HG03460 (cell line): ENCODE results near the gene CISD1.

Source experiments
- ATAC-seq: cut with Tn5 transposase; IDR thresholded peaks from one replicate; pipeline ENCODE4 v1.9.1; 2021; ENCODE audit not compliant: unreplicated experiment

Gene CISD1

DNA sequence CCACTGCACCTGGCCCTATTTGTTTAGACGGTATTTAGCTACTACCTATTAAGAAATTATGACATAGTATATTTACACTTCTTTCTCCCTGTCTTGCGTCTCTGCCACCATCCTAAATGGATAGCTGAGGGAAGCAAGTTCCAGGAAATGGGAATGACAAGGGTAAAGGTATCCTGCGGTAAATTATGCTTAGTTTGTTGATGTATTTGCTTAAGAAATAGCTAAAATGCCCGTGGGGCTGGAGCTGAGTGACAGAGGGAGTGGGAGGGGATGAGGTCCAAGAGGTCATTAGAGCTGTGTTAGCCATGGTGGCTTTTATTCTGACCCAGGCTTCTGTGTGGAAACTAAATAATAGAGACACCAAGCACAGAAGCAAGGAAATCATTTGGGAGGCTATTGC is 36.9 kb downstream of the CISD1 start:
- ATAC-seq = no peak

DNA sequence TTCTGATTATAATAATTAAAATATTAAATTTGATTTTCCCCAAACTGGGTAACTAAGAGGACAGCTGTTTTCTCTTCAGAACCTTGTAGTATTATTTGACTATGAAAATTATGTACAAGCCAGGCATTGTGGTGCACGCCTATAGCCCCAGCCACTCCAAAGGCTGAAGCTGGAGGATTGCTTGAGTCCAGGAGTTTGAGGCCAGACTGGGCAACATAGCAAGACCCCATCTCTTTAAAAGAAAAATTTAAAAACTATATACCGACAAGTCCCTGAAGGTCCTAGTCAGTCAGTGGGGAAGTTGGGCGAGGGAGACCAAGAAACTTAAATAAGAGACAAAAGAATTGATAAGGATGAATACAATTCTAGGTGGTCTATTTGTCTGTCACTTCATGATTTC is 38.7 kb downstream of the CISD1 start:
- no peak for ATAC-seq

DNA sequence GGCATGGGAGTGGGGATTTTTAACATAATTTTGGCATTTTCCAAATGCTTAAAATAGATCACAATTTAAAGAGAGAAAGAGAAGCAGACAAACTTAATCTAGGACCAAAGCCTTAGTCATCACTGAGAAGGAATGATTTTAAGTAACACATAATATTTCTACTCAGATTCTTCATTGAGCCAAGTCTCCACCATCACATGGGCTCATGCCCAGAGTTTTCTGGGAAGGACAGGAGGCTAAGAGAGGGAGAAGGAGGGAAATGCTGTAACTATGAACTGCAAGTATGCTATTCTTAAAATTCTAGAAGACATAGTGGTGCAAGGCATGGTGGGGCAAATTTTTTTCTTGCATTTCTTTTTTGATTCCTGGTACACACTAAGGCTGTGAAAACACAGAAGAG is 42.1 kb downstream of the CISD1 start:
- ATAC-seq = no peak

GRCh38 chr10:58316874-58317273 is 47.9 kb downstream of the CISD1 start:
- ATAC-seq = no peak

GRCh38 chr10:58318346-58318745 is 49.4 kb downstream of the CISD1 start:
- no peak for ATAC-seq

DNA sequence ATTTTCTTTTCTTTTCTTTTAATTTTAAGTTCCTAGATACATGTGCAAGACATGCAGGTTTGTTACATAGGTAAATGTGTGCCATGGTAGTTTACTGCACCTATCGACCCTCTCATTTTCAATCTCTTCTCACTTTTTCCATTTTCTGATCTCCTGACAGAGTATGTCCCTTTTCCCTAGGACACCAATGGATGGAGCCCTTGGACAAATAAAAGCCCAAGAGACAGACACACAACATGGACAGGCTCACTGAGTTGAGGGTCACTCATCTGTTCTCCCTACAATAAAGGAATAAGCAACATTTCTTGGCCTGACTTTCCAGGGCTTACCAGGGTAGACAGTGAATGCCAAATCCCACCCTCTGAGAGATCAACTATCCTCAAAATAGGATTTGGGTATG is 50.6 kb downstream of the CISD1 start:
- no peak for ATAC-seq

DNA sequence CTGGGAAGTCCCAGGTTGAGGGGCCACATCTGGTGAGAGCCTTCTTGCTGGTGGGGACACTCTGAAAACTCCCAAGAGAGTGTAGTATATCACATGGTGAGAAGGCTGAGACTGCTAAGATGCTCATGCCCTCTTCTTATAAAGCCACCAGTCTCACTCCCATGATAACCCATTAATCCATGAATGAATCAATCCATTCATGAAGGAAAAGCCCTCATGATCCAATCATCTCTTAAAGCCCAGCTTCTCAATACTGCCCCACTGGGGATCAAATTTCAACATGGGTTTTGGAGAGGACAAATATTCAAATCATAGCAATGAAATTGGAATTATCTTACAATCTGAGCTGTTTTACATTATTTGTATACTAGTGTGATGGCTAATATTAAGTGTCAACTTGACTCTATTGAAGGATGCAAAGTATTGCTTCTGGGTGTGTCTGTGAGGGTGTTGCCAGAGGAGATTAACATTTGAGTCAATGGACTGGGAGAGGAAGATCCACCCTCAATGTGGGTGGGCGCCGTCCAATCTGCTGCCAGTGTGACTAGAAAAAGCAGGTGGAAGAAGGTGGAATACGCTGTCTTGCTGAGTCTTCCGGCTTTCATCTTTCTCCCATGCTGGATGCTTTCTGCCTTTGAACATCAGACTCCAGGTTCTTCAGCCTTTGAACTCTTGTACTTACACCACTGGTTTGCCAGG is 51.5 kb downstream of the CISD1 start:
- ATAC-seq = no peak

GRCh38 chr10:58322072-58322834 is 53.3 kb downstream of the CISD1 start:
- peak; percentile 64 for ATAC-seq

- ATAC-seq = no peak
These were observed 53.9 kb downstream of the CISD1 start for GRCh38 chr10:58322835-58323209.

- no peak for ATAC-seq
These were observed 58.0 kb downstream of the CISD1 start for GRCh38 chr10:58326967-58327381.

DNA sequence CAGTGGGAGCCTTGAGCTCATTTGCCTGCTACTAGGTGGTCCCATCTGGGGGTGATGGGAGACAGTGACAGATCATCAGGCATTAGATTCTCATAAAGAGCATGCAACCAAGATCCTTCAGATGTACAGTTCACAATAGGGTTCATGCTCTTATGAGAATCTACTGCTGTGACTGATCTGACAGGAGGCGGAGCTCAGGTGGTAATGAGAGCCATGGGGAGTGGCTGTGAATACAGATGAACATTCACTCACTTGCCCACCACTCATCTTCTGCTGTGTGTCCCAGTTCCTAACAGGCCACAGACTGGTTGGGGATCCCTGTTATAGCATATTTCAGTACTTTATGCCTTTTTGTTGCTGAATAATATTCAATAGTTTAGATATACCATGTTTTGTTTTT is 59.3 kb downstream of the CISD1 start:
- ATAC-seq = no peak

DNA sequence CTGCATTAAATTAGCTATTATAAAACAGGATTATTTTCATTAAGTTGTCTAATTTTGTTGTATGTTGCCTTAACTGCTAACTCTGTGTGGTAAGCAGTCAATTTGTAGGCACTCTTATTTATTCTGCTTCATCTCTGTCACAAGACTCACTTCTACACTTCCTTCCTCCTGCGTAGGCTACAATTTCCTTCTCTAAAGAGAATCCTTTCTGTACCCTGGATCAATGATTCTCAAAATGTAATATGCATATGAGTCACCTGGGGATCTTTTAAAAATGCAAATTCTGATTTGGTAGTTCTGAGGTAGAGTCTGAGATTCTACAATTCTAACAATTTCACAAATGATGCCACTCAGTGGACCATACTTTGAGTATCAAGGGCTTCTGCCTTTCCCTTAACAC is 61.5 kb downstream of the CISD1 start:
- ATAC-seq = no peak

DNA sequence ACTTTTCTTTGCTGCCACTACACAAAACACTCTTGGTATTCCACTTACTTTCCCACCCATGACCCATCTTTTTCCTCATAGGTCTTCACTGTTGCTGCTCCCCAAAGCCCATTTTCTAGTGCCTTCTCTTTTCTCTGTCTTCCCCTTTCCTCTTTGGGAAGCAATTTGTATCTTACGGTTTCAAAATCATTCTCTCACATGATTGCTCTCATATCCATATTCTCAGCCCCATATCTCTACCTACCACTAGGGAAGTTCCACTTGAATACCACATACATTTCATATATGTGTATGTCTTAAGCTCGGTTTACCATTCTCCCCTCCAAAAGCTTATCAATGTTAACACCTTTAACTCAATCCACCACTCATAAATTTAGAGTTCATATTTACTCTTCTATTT is 62.7 kb downstream of the CISD1 start:
- ATAC-seq = no peak

GRCh38 chr10:58334817-58335305 is 65.9 kb downstream of the CISD1 start, which contains the start of gene UBE2D1:
Gene UBE2D1, plus strand, starts transcription at chr10:58335006. Its CDS starts 196 bp downstream, at chr10:58335202.
- ATAC-seq = peak; percentile 97

- peak; percentile 50 for ATAC-seq
These were observed 66.5 kb downstream of the CISD1 start for GRCh38 chr10:58335306-58336005.

DNA sequence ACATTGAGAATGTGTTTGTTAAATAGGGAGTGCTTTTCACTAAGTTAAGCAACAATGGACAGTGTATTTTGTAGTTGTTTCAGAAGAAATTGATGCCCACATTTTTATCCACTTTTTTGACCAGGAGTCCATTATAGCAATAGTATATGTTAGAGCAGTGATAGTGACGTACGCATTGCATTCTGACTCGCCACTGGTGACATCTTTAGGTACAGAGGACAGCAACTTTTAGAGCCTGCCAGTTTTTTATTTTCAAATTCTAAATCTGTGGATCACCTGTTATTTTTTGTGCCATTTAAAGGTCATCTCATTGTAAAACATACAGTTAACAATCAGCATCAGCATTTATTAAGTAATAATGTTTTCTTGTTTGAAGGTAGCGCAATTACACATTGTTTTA is 67.3 kb downstream of the CISD1 start:
- no peak for ATAC-seq
